HL-60 (cell line): Measurements from ENCODE around the gene SAMHD1.

Source experiments
- GABPA ChIP-seq: IDR thresholded peaks from 2 replicates; pipeline ENCODE4 v1.6.1; 2012; ENCODE audit warnings: low read depth
- POLR2AphosphoS5 ChIP-seq: IDR thresholded peaks from 2 replicates; pipeline ENCODE4 v1.6.1; 2012; ENCODE audit warnings: low read depth
- SPI1 ChIP-seq: IDR thresholded peaks from 2 replicates; pipeline ENCODE4 v1.6.1; 2012; ENCODE audit warnings: low read depth, mild to moderate bottlenecking, borderline replicate concordance
- TF ChIP-seq, protein P1 (sequence below): IDR thresholded peaks from one replicate; pipeline ENCODE4 v1.5.1; 2011; ENCODE audit warnings: low read length, control low read depth, inconsistent platforms; ENCODE audit not compliant: insufficient read depth
- TF ChIP-seq, protein P2 (sequence below): IDR thresholded peaks from 2 replicates; pipeline ENCODE4 v1.6.1; 2012; ENCODE audit warnings: low read depth; ENCODE audit not compliant: insufficient replicate concordance

DNA sequence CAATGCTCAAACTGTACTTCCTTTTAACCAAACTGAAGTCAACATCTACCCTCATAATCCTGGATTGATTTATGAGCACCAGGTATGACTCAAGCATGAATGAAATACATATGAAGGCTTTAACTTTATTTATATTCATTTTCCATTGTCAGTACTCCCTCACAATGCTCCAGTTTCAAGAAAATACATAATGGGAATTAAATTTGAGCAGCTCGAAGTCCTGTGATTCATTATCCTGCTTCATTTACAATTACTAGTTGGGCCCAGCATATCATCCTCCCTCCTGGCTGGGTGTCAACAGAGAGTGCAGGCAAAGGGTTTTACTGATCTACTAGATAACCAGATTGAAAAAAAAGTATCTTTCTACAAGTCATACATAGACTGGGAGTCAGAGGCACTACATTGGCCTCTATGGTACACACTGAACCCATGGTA lies 10.1 kb downstream of the SAMHD1 start:
- TF ChIP-seq, protein P1, sequence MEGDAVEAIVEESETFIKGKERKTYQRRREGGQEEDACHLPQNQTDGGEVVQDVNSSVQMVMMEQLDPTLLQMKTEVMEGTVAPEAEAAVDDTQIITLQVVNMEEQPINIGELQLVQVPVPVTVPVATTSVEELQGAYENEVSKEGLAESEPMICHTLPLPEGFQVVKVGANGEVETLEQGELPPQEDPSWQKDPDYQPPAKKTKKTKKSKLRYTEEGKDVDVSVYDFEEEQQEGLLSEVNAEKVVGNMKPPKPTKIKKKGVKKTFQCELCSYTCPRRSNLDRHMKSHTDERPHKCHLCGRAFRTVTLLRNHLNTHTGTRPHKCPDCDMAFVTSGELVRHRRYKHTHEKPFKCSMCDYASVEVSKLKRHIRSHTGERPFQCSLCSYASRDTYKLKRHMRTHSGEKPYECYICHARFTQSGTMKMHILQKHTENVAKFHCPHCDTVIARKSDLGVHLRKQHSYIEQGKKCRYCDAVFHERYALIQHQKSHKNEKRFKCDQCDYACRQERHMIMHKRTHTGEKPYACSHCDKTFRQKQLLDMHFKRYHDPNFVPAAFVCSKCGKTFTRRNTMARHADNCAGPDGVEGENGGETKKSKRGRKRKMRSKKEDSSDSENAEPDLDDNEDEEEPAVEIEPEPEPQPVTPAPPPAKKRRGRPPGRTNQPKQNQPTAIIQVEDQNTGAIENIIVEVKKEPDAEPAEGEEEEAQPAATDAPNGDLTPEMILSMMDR: no peak
- TF ChIP-seq, protein P2, sequence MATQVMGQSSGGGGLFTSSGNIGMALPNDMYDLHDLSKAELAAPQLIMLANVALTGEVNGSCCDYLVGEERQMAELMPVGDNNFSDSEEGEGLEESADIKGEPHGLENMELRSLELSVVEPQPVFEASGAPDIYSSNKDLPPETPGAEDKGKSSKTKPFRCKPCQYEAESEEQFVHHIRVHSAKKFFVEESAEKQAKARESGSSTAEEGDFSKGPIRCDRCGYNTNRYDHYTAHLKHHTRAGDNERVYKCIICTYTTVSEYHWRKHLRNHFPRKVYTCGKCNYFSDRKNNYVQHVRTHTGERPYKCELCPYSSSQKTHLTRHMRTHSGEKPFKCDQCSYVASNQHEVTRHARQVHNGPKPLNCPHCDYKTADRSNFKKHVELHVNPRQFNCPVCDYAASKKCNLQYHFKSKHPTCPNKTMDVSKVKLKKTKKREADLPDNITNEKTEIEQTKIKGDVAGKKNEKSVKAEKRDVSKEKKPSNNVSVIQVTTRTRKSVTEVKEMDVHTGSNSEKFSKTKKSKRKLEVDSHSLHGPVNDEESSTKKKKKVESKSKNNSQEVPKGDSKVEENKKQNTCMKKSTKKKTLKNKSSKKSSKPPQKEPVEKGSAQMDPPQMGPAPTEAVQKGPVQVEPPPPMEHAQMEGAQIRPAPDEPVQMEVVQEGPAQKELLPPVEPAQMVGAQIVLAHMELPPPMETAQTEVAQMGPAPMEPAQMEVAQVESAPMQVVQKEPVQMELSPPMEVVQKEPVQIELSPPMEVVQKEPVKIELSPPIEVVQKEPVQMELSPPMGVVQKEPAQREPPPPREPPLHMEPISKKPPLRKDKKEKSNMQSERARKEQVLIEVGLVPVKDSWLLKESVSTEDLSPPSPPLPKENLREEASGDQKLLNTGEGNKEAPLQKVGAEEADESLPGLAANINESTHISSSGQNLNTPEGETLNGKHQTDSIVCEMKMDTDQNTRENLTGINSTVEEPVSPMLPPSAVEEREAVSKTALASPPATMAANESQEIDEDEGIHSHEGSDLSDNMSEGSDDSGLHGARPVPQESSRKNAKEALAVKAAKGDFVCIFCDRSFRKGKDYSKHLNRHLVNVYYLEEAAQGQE: no peak
- TF ChIP-seq GABPA (no peak), POLR2AphosphoS5 (no peak), SPI1 (no peak)
